DND-41 (cell line): ENCODE results near the gene TNS3.

Source experiments
- ATAC-seq: fragments of 200-7000 bp; cut with Tn5 transposase; 3 replicates; pipeline ENCODE4 v1.9.1; 2021; ENCODE audit warnings: low read depth; ENCODE audit not compliant: insufficient read depth
- DNase-seq: peaks from one replicate; pipeline ENCODE4 v3.0.0-alpha.2; 2020
- H2AFZ ChIP-seq: 2 replicates; pipeline ENCODE4 v1.6.0; 2012; ENCODE audit warnings: low read depth, low read length
- H3K27ac ChIP-seq: 2 replicates; pipeline ENCODE4 v1.5.1; 2012; ENCODE audit warnings: low read length, inconsistent platforms
- H3K27me3 ChIP-seq: fragments of 200-600 bp; sonication (generic); 2 replicates; pipeline ENCODE4 v1.6.0; 2012; ENCODE audit warnings: low read length, mild to moderate bottlenecking, inconsistent platforms; ENCODE audit not compliant: insufficient read depth, poor library complexity
- H3K36me3 ChIP-seq: 2 replicates; pipeline ENCODE4 v1.5.1; 2012; ENCODE audit warnings: low read length, inconsistent platforms; ENCODE audit not compliant: insufficient read depth
- H3K4me1 ChIP-seq: 2 replicates; pipeline ENCODE4 v1.5.1; 2012; ENCODE audit warnings: mild to moderate bottlenecking, low read length; ENCODE audit not compliant: insufficient read depth
- H3K4me2 ChIP-seq: 2 replicates; pipeline ENCODE4 v1.6.0; 2012; ENCODE audit warnings: mild to moderate bottlenecking, moderate library complexity, low read length, inconsistent platforms; ENCODE audit not compliant: insufficient read depth
- H3K4me3 ChIP-seq, 2 experiments: fragments of 200-600 bp in 1 of 2; shearing (Covaris generic) in 1 of 2; 2 replicates each; pipeline ENCODE4 v1.5.1; 2012 to 2016; ENCODE audit warnings: inconsistent platforms in 2 of 2, low read length in 2 of 2, mild to moderate bottlenecking in 2 of 2, low read depth in 1 of 2, moderate library complexity in 1 of 2
- H3K79me2 ChIP-seq: 2 replicates; pipeline ENCODE4 v1.6.0; 2012; ENCODE audit warnings: low read length, inconsistent platforms; ENCODE audit not compliant: insufficient read depth
- H3K9ac ChIP-seq: 2 replicates; pipeline ENCODE4 v1.6.0; 2012; ENCODE audit warnings: low read depth, mild to moderate bottlenecking, inconsistent platforms, low read length, moderate library complexity
- H3K9me3 ChIP-seq: 2 replicates; pipeline ENCODE4 v1.5.1; 2012; ENCODE audit warnings: low read length, moderate library complexity, mild to moderate bottlenecking, inconsistent platforms; ENCODE audit not compliant: insufficient read depth, severe bottlenecking
- H4K20me1 ChIP-seq: 2 replicates; pipeline ENCODE4 v1.6.0; 2012; ENCODE audit warnings: low read length; ENCODE audit not compliant: insufficient read depth
- CTCF ChIP-seq: IDR thresholded peaks from 2 replicates; pipeline ENCODE4 v1.5.1; 2012; ENCODE audit warnings: borderline replicate concordance, low read length, moderate library complexity, mild to moderate bottlenecking; ENCODE audit not compliant: poor library complexity, severe bottlenecking; ENCODE audit errors: extremely low read depth
- EZH2 ChIP-seq: IDR thresholded peaks from 3 replicates; pipeline ENCODE4 v1.6.1; 2012; ENCODE audit warnings: borderline replicate concordance, low read depth, mild to moderate bottlenecking, moderate library complexity, low read length, inconsistent platforms; ENCODE audit not compliant: severe bottlenecking

Gene TNS3

GRCh38 chr7:47511699-47512370 is 70.1 kb downstream of the TNS3 start:
- H2AFZ ChIP-seq, result no peak overlapping the region
- no peaks in the 10 kb centered on the region for H3K79me2 ChIP-seq
- H3K4me1 ChIP-seq, result no peaks in the 10 kb centered on the region
- peaks cover 8% of the 10 kb centered on the region for H3K9me3 ChIP-seq
- H3K9ac ChIP-seq, result no peak overlapping the region
- H3K27me3 ChIP-seq, result no peaks in the 10 kb centered on the region
- no peaks in the 10 kb centered on the region for H3K36me3 ChIP-seq
- H3K27ac ChIP-seq, result no peak overlapping the region
- no peaks in the 10 kb centered on the region for H4K20me1 ChIP-seq
- H3K4me2 ChIP-seq, result no peak overlapping the region
- no peak overlapping the region for H3K4me3 ChIP-seq
- TF ChIP-seq CTCF, result no peak
- TF ChIP-seq EZH2, result no peak
- no peak for ATAC-seq
- DNase-seq, result no peak

DNA sequence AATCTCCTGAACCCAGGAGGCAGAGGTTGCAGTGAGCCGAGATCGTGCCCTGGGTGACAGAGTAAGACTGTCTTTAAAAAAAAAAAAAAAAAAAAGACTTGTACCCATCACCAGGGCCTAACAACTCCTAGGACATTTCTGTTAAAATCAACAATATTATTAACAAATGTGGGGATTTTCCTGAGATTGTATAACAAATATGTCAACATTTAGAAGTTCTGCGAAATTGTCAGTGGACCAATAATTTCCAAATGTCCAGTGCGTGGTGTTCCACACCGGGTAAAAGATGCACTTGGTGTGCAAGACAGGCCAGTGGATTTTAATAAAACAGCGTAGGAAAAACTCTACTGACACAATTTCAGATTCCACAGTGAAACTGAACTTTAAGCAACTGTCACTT is 71.1 kb downstream of the TNS3 start:
- Histone ChIP-seq H3K9me3 (peaks cover 8% of the 10 kb centered on the region), H3K79me2 (no peaks in the 10 kb centered on the region), H4K20me1 (no peaks in the 10 kb centered on the region), H3K27ac (no peak overlapping the region), H3K9ac (no peak overlapping the region), H3K4me1 (no peaks in the 10 kb centered on the region), H3K27me3 (no peaks in the 10 kb centered on the region), H3K4me3 (no peak overlapping the region), H2AFZ (no peak overlapping the region), H3K36me3 (no peaks in the 10 kb centered on the region), H3K4me2 (no peak overlapping the region)
- DNase-seq (no peak), ATAC-seq (no peak)
- no peak for TF ChIP-seq EZH2
- TF ChIP-seq CTCF, result no peak

GRCh38 chr7:47510192-47510591 is 71.7 kb downstream of the TNS3 start:
- H3K4me3 ChIP-seq, result no peak overlapping the region
- no peaks in the 10 kb centered on the region for H3K79me2 ChIP-seq
- ATAC-seq (no peak), DNase-seq (no peak)
- no peaks in the 10 kb centered on the region for H3K36me3 ChIP-seq
- H3K4me1 ChIP-seq, result no peaks in the 10 kb centered on the region
- H3K27me3 ChIP-seq, result no peaks in the 10 kb centered on the region
- TF ChIP-seq CTCF, result no peak
- no peak for TF ChIP-seq EZH2
- no peaks in the 10 kb centered on the region for H4K20me1 ChIP-seq
- H3K4me2 ChIP-seq, result no peak overlapping the region
- H3K9ac ChIP-seq, result no peak overlapping the region
- H3K9me3 ChIP-seq, result peaks cover 6% of the 10 kb centered on the region
- H2AFZ ChIP-seq, result no peak overlapping the region
- H3K27ac ChIP-seq, result no peak overlapping the region
